Activated CD4-positive, alpha-beta T cell treated with anti-CD3 and anti-CD28 coated beads for 4 hours (primary cell): ENCODE results near the gene BCL2L15.

ENCODE experiments used
- DNase-seq, 2 donors: peaks; one replicate each; pipeline ENCODE4 v3.0.0-alpha.2; 2020

Gene BCL2L15

GRCh38 chr1:113887402-113888175 is at the start of gene BCL2L15:
BCL2L15 (minus strand) TSS chr1:113887581; CDS start chr1:113887375, 206 bp downstream.
- DNase-seq, result no peak

GRCh38 chr1:113937146-113937545 is 49.8 kb upstream of the BCL2L15 start:
- DNase-seq, result no peak

GRCh38 chr1:113935970-113936369 is 48.6 kb upstream of the BCL2L15 start:
- DNase-seq, result no peak

GRCh38 chr1:113935176-113935575 is 47.8 kb upstream of the BCL2L15 start:
- no peak for DNase-seq

GRCh38 chr1:113934511-113935055 is 47.2 kb upstream of the BCL2L15 start:
- no peak for DNase-seq

GRCh38 chr1:113934006-113934405 is 46.6 kb upstream of the BCL2L15 start:
- no peak for DNase-seq

- DNase-seq, result no peak
Observed at GRCh38 chr1:113931451-113931851, 44.1 kb upstream of the BCL2L15 start.

- DNase-seq, result peak; percentile 54 to 58
Observed at GRCh38 chr1:113930499-113931161, 43.2 kb upstream of the BCL2L15 start.

GRCh38 chr1:113929750-113930498 is 42.5 kb upstream of the BCL2L15 start:
- DNase-seq, result peak; percentile 47 to 57

GRCh38 chr1:113928941-113929749 is 41.8 kb upstream of the BCL2L15 start, which contains the start of gene HIPK1:
HIPK1 (plus strand) TSS chr1:113929324.
- peak; percentile 90 to 92 for DNase-seq

GRCh38 chr1:113928187-113928930 is 41.0 kb upstream of the BCL2L15 start:
- DNase-seq, result no peak

- DNase-seq, result no peak
Observed at GRCh38 chr1:113924473-113924872, 37.1 kb upstream of the BCL2L15 start.

- no peak for DNase-seq
Observed at GRCh38 chr1:113922957-113923356, 35.6 kb upstream of the BCL2L15 start.

- no peak for DNase-seq
Observed at GRCh38 chr1:113918243-113918642, 30.9 kb upstream of the BCL2L15 start.

GRCh38 chr1:113917400-113918082 is 30.2 kb upstream of the BCL2L15 start:
- no peak for DNase-seq

- DNase-seq, result no peak
Observed at GRCh38 chr1:113916974-113917373, 29.6 kb upstream of the BCL2L15 start.

GRCh38 chr1:113913887-113914664 is 26.7 kb upstream of the BCL2L15 start:
- no peak for DNase-seq

GRCh38 chr1:113913312-113913668 is 25.9 kb upstream of the BCL2L15 start:
- no peak for DNase-seq

- no peak for DNase-seq
Observed at GRCh38 chr1:113912594-113913311, 25.4 kb upstream of the BCL2L15 start.
